ENCODE measurements around the gene FUT2.
"Not testable (repeated sequence)": the region's sequence is repeated elsewhere in the genome, so short reads cannot be mapped to it uniquely, and the experiment has no call there.

DNA sequence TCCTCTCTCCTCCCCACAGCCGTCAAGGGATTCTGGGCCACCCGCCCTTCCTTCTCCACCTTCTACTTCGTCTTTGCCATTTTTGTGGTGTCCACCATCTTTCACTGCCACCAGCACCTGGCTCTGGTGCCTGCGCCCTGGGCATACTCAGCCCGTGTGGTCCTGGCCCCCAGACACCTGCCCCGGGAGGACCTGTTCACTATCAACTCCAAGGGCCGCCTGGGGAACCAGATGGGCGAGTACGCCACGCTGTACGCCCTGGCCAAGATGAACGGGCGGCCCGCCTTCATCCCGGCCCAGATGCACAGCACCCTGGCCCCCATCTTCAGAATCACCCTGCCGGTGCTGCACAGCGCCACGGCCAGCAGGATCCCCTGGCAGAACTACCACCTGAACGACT, 15.8 kb upstream of the FUT2 start:
- TF ChIP-seq, protein P1, sequence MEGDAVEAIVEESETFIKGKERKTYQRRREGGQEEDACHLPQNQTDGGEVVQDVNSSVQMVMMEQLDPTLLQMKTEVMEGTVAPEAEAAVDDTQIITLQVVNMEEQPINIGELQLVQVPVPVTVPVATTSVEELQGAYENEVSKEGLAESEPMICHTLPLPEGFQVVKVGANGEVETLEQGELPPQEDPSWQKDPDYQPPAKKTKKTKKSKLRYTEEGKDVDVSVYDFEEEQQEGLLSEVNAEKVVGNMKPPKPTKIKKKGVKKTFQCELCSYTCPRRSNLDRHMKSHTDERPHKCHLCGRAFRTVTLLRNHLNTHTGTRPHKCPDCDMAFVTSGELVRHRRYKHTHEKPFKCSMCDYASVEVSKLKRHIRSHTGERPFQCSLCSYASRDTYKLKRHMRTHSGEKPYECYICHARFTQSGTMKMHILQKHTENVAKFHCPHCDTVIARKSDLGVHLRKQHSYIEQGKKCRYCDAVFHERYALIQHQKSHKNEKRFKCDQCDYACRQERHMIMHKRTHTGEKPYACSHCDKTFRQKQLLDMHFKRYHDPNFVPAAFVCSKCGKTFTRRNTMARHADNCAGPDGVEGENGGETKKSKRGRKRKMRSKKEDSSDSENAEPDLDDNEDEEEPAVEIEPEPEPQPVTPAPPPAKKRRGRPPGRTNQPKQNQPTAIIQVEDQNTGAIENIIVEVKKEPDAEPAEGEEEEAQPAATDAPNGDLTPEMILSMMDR (IDR thresholded peaks at IDR 0.05; ENCODE audit: low read depth, low read length): not testable (repeated sequence)
- not testable (repeated sequence) for TF ChIP-seq POLR2A (IDR thresholded peaks at IDR 0.05; ENCODE audit: extremely low read depth, insufficient read length); MYC (IDR thresholded peaks at IDR 0.05; ENCODE audit: low read depth, low read length)
- TF ChIP-seq, protein P2, sequence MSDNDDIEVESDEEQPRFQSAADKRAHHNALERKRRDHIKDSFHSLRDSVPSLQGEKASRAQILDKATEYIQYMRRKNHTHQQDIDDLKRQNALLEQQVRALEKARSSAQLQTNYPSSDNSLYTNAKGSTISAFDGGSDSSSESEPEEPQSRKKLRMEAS (IDR thresholded peaks at IDR 0.05; ENCODE audit: low read depth, low read length): not testable (repeated sequence)
